HG03039 (cell line): ENCODE results near the gene TMEM18.

Experiments
- ATAC-seq: cut with Tn5 transposase; IDR thresholded peaks from one replicate; pipeline ENCODE4 v1.9.1; 2021; ENCODE audit warnings: mild to moderate bottlenecking, moderate library complexity; ENCODE audit not compliant: unreplicated experiment

Gene TMEM18

GRCh38 chr2:653645-654425, 23.4 kb downstream of the TMEM18 start:
- no peak for ATAC-seq

DNA sequence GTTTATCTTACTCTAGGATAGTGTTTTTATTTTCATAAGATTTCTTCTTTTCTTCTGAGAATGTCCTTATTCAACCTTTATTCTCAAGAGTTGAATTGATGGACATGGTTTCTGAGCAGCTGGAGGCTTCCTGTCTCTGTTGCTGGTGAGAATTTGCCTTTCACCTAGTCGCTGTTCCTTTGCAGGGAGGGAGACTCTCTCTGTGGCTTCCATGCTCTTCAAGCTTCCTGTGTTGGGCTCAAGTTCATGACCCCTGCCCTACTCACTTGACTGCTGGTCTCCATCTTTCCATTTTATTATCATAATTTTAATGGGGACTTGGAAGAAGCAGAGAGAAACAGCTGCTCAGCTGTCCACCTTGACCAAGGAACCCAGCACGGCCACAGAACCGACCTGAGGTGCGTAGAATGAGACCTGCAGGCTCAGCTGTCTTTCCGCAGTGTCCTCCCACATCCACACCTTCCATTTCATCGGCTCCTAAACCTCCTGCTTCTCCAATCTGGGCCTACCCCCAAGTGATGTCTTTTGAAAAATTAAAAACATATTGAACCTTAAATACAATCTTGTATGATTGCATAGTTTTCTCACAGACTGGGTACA, 24.2 kb downstream of the TMEM18 start:
- no peak for ATAC-seq

- no peak for ATAC-seq
Observed at GRCh38 chr2:651951-652373, 25.2 kb downstream of the TMEM18 start.

- ATAC-seq: no peak
Observed at GRCh38 chr2:650343-651310, 26.6 kb downstream of the TMEM18 start.

GRCh38 chr2:649426-650342, 27.5 kb downstream of the TMEM18 start:
- no peak for ATAC-seq

- ATAC-seq: no peak
Observed at GRCh38 chr2:648476-649424, 28.5 kb downstream of the TMEM18 start.

DNA sequence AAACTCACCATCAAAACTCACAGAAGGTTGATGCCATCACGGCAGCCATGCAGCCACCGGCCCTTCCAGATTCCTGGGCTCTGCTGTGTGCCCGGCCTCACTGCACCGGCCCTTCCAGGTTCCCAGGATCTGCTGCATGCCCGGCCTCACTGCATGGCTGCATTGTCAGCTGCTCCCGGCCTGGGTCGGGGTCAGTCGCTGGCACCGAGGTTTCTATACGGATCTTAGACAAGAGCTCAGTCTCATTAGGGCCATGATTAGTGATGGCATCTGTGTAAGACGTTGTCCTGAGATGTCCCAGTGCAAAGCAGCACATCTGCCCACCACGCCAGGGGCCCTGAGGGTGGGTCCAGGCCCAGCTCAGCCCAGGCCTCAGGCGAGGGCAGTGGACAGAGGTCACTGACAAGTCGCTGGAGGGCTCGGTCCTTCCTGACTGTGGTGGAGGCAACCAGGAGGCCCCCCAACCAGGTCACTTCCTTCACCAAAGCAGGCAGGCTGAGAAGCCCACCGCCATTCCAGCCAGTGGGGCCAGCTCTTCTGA, 29.4 kb downstream of the TMEM18 start:
- no peak for ATAC-seq

DNA sequence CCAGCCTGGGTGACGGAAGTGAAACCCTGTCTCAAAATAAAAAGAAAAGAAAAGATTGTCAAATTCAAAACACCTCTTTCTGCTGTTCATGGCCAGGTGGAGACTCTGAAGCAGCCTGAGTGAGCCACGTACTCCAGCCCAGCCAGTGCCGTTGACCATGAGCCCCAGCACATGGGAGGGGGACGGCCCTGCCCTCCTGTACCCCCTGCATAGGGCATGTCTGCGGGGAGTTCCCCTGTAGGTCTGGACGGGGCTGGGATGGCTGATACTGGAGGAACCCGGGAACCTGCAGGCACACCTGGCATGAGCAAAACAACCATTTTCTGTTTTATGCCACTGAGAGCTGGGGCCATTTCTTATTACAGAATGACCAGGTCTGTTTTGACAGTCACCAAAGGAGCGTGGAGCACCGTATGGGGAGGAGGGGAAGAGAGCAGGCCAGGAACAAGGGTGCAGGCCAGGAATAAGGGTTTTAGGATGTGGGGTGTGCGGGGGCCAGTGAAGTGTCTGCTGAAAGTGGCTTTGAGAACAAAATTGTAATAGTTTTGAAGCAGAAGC, 30.1 kb downstream of the TMEM18 start:
- ATAC-seq: no peak

DNA sequence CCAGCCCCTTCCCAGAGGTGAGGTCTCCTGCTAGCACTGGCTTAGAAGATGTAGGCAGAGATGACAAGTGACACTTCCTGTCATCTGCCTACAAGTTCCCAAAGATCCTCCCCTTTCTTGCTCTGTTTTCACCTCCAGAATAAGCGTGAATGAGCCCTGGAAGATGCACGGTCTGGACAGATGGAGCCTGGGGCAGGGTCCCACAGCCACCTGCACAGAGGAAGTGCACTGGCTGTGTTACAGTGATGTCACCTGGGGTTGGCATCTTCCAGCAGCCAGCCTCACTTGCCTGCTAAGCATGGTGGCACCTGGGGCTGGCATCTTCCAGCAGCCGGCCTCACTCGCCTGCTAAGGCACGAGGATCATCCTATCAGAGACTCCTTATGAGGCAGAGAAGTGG, 32.3 kb downstream of the TMEM18 start:
- ATAC-seq: no peak

DNA sequence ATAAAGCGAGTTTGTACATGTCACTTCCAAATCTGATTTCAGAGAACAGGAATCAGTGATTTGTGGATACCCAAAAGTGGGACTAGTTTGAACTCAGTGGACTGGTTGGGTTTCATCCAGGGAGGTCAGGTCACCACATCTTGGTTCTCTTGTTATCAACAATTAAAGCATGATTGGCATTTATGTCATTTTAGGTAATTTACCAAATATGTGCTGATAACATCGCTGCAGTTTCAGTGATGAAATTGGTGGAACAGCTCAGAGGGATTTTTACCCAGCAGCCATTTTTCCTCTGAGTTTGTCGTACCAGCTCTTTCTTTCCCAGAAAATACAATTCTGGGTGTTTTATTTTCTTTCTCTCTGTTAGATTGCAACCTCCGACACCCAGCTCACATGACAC, 33.4 kb downstream of the TMEM18 start:
- ATAC-seq: no peak

GRCh38 chr2:643334-643733, 33.9 kb downstream of the TMEM18 start:
- ATAC-seq: no peak

- no peak for ATAC-seq
Observed at GRCh38 chr2:641872-642815, 35.1 kb downstream of the TMEM18 start.

DNA sequence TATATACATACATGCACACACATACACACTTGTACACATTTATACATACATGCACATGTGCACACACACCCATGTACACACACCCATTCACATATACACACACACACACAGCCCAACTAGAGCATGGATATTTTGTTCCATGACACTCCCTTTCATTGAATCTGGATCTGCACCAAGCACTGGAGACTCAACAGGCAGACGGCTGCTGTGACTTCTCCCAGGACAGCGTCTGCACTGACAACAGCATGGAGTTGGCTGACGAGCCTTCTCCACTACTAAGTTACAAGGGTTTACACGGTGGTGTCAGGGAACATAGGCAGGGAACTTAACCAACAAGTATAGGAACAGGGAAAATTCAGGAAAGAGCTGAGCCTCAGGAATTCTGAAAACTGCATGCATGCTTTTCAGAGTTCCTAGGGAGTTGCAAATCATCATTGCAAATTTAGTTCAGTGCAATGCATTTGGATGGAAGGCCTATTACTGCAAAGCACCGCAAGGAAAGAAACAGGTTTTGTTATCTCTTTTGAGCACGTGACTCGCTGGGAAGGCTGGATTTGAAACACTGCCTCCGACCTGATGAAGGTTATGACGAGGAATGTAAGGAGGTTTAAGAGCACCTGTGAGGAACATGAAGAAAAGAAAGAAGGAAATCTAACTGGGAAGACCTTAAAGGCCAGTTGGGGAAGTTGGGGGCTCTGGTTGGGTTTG, 35.9 kb downstream of the TMEM18 start:
- no peak for ATAC-seq

DNA sequence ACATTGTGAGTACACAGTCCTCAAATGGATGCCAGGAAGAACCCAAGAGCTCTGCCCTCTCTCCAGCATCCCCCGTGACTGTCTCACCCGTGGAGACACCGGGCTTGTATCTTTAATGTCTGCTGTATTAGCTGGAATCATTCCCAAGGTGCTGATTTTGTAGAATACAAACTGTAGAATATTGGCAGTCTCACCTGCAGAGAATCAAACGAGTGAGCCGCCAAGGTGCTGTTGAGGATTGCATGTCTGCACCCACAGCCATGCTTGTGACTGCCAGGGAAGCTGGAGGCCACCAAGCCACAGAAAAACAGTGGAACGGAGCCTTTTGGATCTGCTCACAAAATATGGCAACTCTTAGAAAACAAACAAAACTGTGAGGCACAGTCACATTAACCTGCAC, 37.5 kb downstream of the TMEM18 start:
- no peak for ATAC-seq

- no peak for ATAC-seq
Observed at GRCh38 chr2:637804-638203, 39.4 kb downstream of the TMEM18 start.

DNA sequence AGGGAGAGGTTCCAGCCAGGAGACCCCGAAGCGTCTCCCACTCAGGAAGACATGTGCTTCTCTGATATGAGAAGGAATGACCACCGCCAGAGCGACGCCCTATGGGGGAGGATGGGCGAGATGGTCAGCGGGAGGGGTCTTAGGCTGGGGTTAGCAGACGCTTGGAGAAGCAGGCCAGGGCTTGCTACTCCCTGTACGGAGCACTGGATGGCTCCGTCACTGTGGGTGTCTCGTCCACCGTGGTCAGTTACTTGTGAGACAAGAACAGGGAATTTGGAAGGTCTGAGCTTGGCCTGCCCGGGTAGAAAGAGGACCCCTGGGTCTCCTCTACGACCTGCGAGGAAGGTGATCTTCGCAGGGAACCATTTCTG, 39.8 kb downstream of the TMEM18 start:
- ATAC-seq: no peak
